RWPE2 (cell line): Measurements from ENCODE around the gene RRM2.

Experiments
- ATAC-seq: fragments of 200-7000 bp; cut with Tn5 transposase; 3 replicates; pipeline ENCODE4 v1.9.1; 2021; ENCODE audit warnings: low read depth
- DNase-seq: peaks from one replicate; pipeline ENCODE4 v3.0.0-alpha.2; 2020; ENCODE audit warnings: low spot score
- H3K27ac ChIP-seq: fragments of 450-650 bp; 2 replicates; pipeline ENCODE4 v1.5.1; 2017; ENCODE audit warnings: mild to moderate bottlenecking; ENCODE audit not compliant: poor library complexity, severe bottlenecking
- H3K27me3 ChIP-seq: fragments of 250-450 bp; sonication (Bioruptor Pico); 2 replicates; pipeline ENCODE4 v1.5.1; 2021; ENCODE audit warnings: mild to moderate bottlenecking, moderate library complexity; ENCODE audit not compliant: insufficient read depth, poor library complexity, severe bottlenecking
- H3K36me3 ChIP-seq: fragments of 250-450 bp; sonication (Bioruptor Pico); 2 replicates; pipeline ENCODE4 v1.5.1; 2020; ENCODE audit warnings: low read depth, mild to moderate bottlenecking, moderate library complexity
- H3K4me1 ChIP-seq: fragments of 250-450 bp; sonication (Bioruptor Pico); 2 replicates; pipeline ENCODE4 v1.5.1; 2021; ENCODE audit warnings: mild to moderate bottlenecking, moderate library complexity; ENCODE audit not compliant: insufficient read depth, poor library complexity, severe bottlenecking
- H3K4me3 ChIP-seq: fragments of 250-450 bp; sonication (Bioruptor Pico); 2 replicates; pipeline ENCODE4 v1.5.1; 2021; ENCODE audit warnings: mild to moderate bottlenecking, moderate library complexity; ENCODE audit not compliant: severe bottlenecking
- H3K9me3 ChIP-seq: fragments of 250-450 bp; sonication (Bioruptor Pico); 2 replicates; pipeline ENCODE4 v1.5.1; 2021; ENCODE audit warnings: mild to moderate bottlenecking, moderate library complexity; ENCODE audit not compliant: severe bottlenecking
- CTCF ChIP-seq: fragments of 450-650 bp; IDR thresholded peaks from one replicate; pipeline ENCODE4 v1.5.1; 2017; ENCODE audit warnings: mild to moderate bottlenecking, moderate library complexity; ENCODE audit not compliant: poor library complexity, severe bottlenecking

Gene RRM2

GRCh38 chr2:10128420-10128819, 5.9 kb downstream of the RRM2 start:
- Histone ChIP-seq H3K27me3 (no peaks in the 10 kb centered on the region), H3K4me3 (no peak overlapping the region), H3K27ac (no peak overlapping the region), H3K9me3 (no peaks in the 10 kb centered on the region), H3K4me1 (peaks cover 9% of the 10 kb centered on the region), H3K36me3 (peaks cover 99% of the 10 kb centered on the region)
- no peak for ATAC-seq
- TF ChIP-seq CTCF: no peak
- no peak for DNase-seq

GRCh38 chr2:10129490-10129889, 7.0 kb downstream of the RRM2 start:
- H3K4me3 ChIP-seq: no peak overlapping the region
- ATAC-seq: no peak
- TF ChIP-seq CTCF: no peak
- DNase-seq: no peak
- peaks cover 88% of the 10 kb centered on the region for H3K36me3 ChIP-seq
- no peaks in the 10 kb centered on the region for H3K9me3 ChIP-seq
- no peak overlapping the region for H3K27ac ChIP-seq
- H3K4me1 ChIP-seq: peaks cover 6% of the 10 kb centered on the region
- H3K27me3 ChIP-seq: no peaks in the 10 kb centered on the region

GRCh38 chr2:10132043-10132575, 9.6 kb downstream of the RRM2 start:
- Histone ChIP-seq H3K9me3 (no peaks in the 10 kb centered on the region), H3K36me3 (peaks cover 62% of the 10 kb centered on the region), H3K27ac (no peak overlapping the region), H3K4me3 (no peak overlapping the region), H3K27me3 (no peaks in the 10 kb centered on the region), H3K4me1 (peaks cover 11% of the 10 kb centered on the region)
- no peak for ATAC-seq
- TF ChIP-seq CTCF: no peak
- DNase-seq: no peak

- peaks cover 57% of the 10 kb centered on the region for H3K36me3 ChIP-seq
- H3K27ac ChIP-seq: no peak overlapping the region
- TF ChIP-seq CTCF: no peak
Observed at GRCh38 chr2:10132596-10132995, 10.1 kb downstream of the RRM2 start.

GRCh38 chr2:10132996-10133647, 10.6 kb downstream of the RRM2 start:
- ATAC-seq: no peak
- no peaks in the 10 kb centered on the region for H3K9me3 ChIP-seq

More at GRCh38 chr2:10132596-10132995, 10.1 kb downstream of the RRM2 start:
- no peaks in the 10 kb centered on the region for H3K9me3 ChIP-seq
- no peaks in the 10 kb centered on the region for H3K27me3 ChIP-seq
- DNase-seq: no peak
- no peak overlapping the region for H3K4me3 ChIP-seq
- no peak for ATAC-seq
- peaks cover 16% of the 10 kb centered on the region for H3K4me1 ChIP-seq

More at GRCh38 chr2:10132996-10133647, 10.6 kb downstream of the RRM2 start:
- Histone ChIP-seq H3K27ac (no peak overlapping the region), H3K4me1 (peaks cover 18% of the 10 kb centered on the region), H3K27me3 (no peaks in the 10 kb centered on the region), H3K36me3 (peaks cover 52% of the 10 kb centered on the region), H3K4me3 (no peak overlapping the region)
- DNase-seq: no peak
- no peak for TF ChIP-seq CTCF
